Measurements from ENCODE around the gene PSTPIP2. TPM values are rescaled to one million over a fixed set of nuclear protein-coding genes. Genes with fewer than 3 reads are reported as not detected.
A peak's percentile ranks its signal among the peaks of the same experiment; 100 is the strongest.

PSTPIP2 gene
- total RNA-seq, 1 donor from 2014 or later: 9.1 TPM

DNA sequence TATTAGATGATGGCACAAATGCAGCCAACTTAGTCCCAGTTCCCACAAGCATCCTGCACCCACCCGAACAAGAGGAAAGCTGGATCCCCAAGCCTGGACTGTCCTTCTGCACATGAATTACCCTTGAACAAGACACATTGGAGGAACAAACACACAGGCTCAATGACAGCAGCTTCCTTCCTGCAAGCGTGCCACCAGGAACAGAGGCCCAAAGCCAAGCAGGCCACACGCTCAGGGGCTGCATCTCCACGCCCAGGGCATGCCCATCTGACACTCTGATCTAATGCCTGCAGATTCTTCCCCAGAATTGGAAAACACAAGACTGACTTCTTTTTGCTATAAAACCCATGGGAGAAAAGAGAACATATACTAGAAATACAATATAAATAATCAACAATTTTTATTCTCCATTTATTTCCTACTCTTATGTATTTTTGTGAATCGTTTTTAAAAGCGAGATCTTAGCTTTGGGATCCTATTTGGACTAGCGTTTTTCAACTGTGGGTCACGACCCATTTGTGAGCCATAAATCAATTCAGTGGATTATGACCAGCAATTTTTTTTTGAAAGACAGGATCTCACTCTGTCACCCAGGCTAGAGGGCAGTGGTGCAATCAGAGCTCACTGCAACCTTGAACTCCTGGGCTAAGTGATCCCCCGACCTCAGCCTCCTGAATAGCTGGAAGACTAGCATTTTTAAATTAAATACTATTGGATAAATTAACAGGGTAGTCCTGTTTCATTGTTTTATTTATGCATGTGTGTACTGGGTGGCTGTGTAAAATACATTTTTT, 34.4 kb downstream of the PSTPIP2 start:
- FAIRE-seq: no peak
- no peaks in the 10 kb centered on the region for H3K79me2 ChIP-seq (ENCODE audit: insufficient read depth, low read length)
- H3K27ac ChIP-seq (ENCODE audit: low read depth, low read length): no peak overlapping the region
- no peaks in the 10 kb centered on the region for H3K9me3 ChIP-seq (ENCODE audit: insufficient read depth, low read depth, low read length)
- H3K4me1 ChIP-seq (ENCODE audit: insufficient read depth, low read length): peaks cover 24% of the 10 kb centered on the region
- no peaks in the 10 kb centered on the region for H3K36me3 ChIP-seq (ENCODE audit: insufficient read depth, low read length)
- no peaks in the 10 kb centered on the region for H4K20me1 ChIP-seq (ENCODE audit: insufficient read depth, low read length)
- Mint-ChIP-seq H3K9me3 (ENCODE audit: unreplicated experiment) (no peaks in the 10 kb centered on the region), H3K4me1 (ENCODE audit: low read depth, unreplicated experiment) (peaks cover 18% of the 10 kb centered on the region), H3K36me3 (ENCODE audit: low read depth, unreplicated experiment) (peaks cover 7% of the 10 kb centered on the region), H3K4me3 (ENCODE audit: unreplicated experiment) (no peak overlapping the region), H3K27ac (ENCODE audit: unreplicated experiment) (no peak overlapping the region), H3K27me3 (ENCODE audit: low read depth, unreplicated experiment) (no peaks in the 10 kb centered on the region)
- H3K9ac ChIP-seq (ENCODE audit: low read length): no peak overlapping the region
- H2AFZ ChIP-seq (ENCODE audit: low read depth, low read length): no peak overlapping the region
- no peaks in the 10 kb centered on the region for H3K27me3 ChIP-seq (ENCODE audit: insufficient read depth, low read length)
- DNase-seq (ENCODE audit: low read depth): no peak
- no peak overlapping the region for H3K4me3 ChIP-seq (ENCODE audit: insufficient read depth, low read depth, low read length)
- TF ChIP-seq, protein P1, sequence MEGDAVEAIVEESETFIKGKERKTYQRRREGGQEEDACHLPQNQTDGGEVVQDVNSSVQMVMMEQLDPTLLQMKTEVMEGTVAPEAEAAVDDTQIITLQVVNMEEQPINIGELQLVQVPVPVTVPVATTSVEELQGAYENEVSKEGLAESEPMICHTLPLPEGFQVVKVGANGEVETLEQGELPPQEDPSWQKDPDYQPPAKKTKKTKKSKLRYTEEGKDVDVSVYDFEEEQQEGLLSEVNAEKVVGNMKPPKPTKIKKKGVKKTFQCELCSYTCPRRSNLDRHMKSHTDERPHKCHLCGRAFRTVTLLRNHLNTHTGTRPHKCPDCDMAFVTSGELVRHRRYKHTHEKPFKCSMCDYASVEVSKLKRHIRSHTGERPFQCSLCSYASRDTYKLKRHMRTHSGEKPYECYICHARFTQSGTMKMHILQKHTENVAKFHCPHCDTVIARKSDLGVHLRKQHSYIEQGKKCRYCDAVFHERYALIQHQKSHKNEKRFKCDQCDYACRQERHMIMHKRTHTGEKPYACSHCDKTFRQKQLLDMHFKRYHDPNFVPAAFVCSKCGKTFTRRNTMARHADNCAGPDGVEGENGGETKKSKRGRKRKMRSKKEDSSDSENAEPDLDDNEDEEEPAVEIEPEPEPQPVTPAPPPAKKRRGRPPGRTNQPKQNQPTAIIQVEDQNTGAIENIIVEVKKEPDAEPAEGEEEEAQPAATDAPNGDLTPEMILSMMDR (IDR thresholded peaks at IDR 0.05; ENCODE audit: insufficient read depth, low read depth, low read length): no peak
- TF ChIP-seq EZH2 (IDR thresholded peaks at IDR 0.05; ENCODE audit: insufficient read depth, low read length): no peak
- no peak overlapping the region for H3K4me2 ChIP-seq (ENCODE audit: low read length)

DNA sequence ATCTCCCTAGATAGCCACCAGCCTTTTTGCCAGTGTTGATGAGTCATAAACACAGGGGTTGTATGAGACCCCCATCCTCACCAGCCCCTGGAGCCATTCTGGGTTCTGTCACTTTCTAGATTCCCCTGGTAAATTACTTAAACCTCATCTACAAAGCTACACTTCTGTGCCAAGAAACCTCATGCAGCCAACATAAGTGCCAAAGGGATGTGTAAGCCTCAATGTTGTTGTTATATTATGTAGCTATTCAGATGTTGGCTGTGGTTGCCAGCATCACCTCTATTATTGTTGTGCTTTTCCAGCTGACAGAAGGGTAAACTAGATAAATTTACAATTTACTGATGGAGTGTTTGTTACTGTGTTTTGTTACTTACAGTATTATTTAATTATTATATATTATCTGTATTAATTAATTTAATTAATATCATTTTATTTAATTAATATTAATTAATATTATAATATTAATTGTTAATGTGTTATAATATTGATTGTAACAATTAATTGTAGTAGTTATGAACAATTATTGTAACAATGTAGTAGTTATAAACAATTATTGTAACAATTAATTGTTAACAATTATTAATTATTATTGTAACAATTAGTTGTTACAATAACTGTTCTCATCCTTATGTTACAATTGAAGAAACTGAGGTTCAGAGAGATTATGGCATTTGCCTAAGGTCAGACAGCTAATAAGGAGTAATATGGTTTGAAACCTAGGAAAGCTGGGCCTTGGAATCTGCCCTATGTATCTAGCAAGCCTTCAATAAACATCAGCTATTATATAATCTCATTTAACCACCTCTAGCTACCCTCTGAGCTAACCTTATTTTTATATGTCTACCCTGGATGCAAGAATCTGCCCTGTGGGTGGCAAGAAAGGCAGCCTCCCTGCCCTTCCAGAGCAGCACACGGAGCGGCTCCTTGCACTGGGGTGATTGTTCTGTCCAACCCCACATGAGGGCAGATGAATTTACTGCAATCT, 36.1 kb downstream of the PSTPIP2 start:
- Mint-ChIP-seq H3K27me3 (ENCODE audit: low read depth, unreplicated experiment) (no peaks in the 10 kb centered on the region), H3K36me3 (ENCODE audit: low read depth, unreplicated experiment) (peaks cover 8% of the 10 kb centered on the region), H3K27ac (ENCODE audit: unreplicated experiment) (no peak overlapping the region), H3K4me3 (ENCODE audit: unreplicated experiment) (no peak overlapping the region), H3K4me1 (ENCODE audit: low read depth, unreplicated experiment) (peaks cover 13% of the 10 kb centered on the region), H3K9me3 (ENCODE audit: unreplicated experiment) (no peaks in the 10 kb centered on the region)
- no peaks in the 10 kb centered on the region for H3K36me3 ChIP-seq (ENCODE audit: insufficient read depth, low read length)
- H3K27ac ChIP-seq (ENCODE audit: low read depth, low read length): no peak overlapping the region
- no peak overlapping the region for H2AFZ ChIP-seq (ENCODE audit: low read depth, low read length)
- H3K27me3 ChIP-seq (ENCODE audit: insufficient read depth, low read length): no peaks in the 10 kb centered on the region
- no peak overlapping the region for H3K4me3 ChIP-seq (ENCODE audit: insufficient read depth, low read depth, low read length)
- no peaks in the 10 kb centered on the region for H4K20me1 ChIP-seq (ENCODE audit: insufficient read depth, low read length)
- DNase-seq (ENCODE audit: low read depth) (peak; percentile 76), FAIRE-seq (no peak)
- H3K79me2 ChIP-seq (ENCODE audit: insufficient read depth, low read length): no peaks in the 10 kb centered on the region
- H3K9me3 ChIP-seq (ENCODE audit: insufficient read depth, low read depth, low read length): no peaks in the 10 kb centered on the region
- no peak overlapping the region for H3K9ac ChIP-seq (ENCODE audit: low read length)
- peaks cover 19% of the 10 kb centered on the region for H3K4me1 ChIP-seq (ENCODE audit: insufficient read depth, low read length)
- H3K4me2 ChIP-seq (ENCODE audit: low read length): no peak overlapping the region
- no peak for TF ChIP-seq EZH2 (IDR thresholded peaks at IDR 0.05; ENCODE audit: insufficient read depth, low read length)
- TF ChIP-seq, protein P1 (IDR thresholded peaks at IDR 0.05; ENCODE audit: insufficient read depth, low read depth, low read length): no peak

Measured in astrocyte (in vitro differentiated cells and primary cell).